Omental fat pad (tissue), 4 donors: ENCODE results near the gene PRDM16. TPM values are rescaled to one million over a fixed set of nuclear protein-coding genes. Genes with fewer than 3 reads are reported as not detected.

Source experiments
- ATAC-seq: fragments of 150-250 bp; one replicate; pipeline ENCODE4 v1.9.1; 2016; ENCODE audit warnings: mild to moderate bottlenecking, moderate library complexity; ENCODE audit not compliant: low FRiP score
- DNase-seq: peaks from one replicate; pipeline ENCODE4 v3.0.0-alpha.2; 2019; ENCODE audit warnings: low spot score
- CTCF ChIP-seq, 3 donors: fragments of 450-650 bp; IDR thresholded peaks; one replicate each; pipeline ENCODE4 v1.5.1; 2016 to 2017; ENCODE audit warnings: antibody characterized with exemption in 3 of 3, mild to moderate bottlenecking in 3 of 3, moderate library complexity in 2 of 3
- total RNA-seq, 4 donors: library from RNA; depleted of rRNA; stranded (reverse); fragments of >200 nt; gene quantifications; one replicate each; pipeline ENCODE4 v1.1.0, GENCODE V29; 2016

PRDM16 gene
- total RNA-seq, 4 donors from 2014 or later, result 0.19 to 3.8 (median 1.8) TPM

- no peak for ATAC-seq
- DNase-seq, result no peak
- no peak for TF ChIP-seq CTCF (IDR thresholded peaks at IDR 0.05)
These were observed 175.9 kb downstream of the PRDM16 start for GRCh38 chr1:3244927-3245315.

- ATAC-seq (no peak), DNase-seq (no peak)
- TF ChIP-seq CTCF (IDR thresholded peaks at IDR 0.05), result no peak
These were observed 176.3 kb downstream of the PRDM16 start for GRCh38 chr1:3245344-3245743.

- ATAC-seq (no peak), DNase-seq (no peak)
- TF ChIP-seq CTCF (IDR thresholded peaks at IDR 0.05), result no peak
These were observed 176.8 kb downstream of the PRDM16 start for GRCh38 chr1:3245768-3246167.

- no peak for TF ChIP-seq CTCF (IDR thresholded peaks at IDR 0.05)
- no peak for DNase-seq
- ATAC-seq, result no peak
These were observed 177.2 kb downstream of the PRDM16 start for GRCh38 chr1:3246251-3246650.

- no peak for DNase-seq
- no peak for TF ChIP-seq CTCF (IDR thresholded peaks at IDR 0.05)
- ATAC-seq, result no peak
These were observed 178.6 kb downstream of the PRDM16 start for GRCh38 chr1:3247521-3248121.

GRCh38 chr1:3248155-3249141 lies 179.4 kb downstream of the PRDM16 start:
- no peak for ATAC-seq
- TF ChIP-seq CTCF (IDR thresholded peaks at IDR 0.05), result no peak
- no peak for DNase-seq
